Measurements from ENCODE around the gene EXOC7.

EXOC7 gene, protein sequence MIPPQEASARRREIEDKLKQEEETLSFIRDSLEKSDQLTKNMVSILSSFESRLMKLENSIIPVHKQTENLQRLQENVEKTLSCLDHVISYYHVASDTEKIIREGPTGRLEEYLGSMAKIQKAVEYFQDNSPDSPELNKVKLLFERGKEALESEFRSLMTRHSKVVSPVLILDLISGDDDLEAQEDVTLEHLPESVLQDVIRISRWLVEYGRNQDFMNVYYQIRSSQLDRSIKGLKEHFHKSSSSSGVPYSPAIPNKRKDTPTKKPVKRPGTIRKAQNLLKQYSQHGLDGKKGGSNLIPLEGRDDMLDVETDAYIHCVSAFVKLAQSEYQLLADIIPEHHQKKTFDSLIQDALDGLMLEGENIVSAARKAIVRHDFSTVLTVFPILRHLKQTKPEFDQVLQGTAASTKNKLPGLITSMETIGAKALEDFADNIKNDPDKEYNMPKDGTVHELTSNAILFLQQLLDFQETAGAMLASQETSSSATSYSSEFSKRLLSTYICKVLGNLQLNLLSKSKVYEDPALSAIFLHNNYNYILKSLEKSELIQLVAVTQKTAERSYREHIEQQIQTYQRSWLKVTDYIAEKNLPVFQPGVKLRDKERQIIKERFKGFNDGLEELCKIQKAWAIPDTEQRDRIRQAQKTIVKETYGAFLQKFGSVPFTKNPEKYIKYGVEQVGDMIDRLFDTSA

DNA sequence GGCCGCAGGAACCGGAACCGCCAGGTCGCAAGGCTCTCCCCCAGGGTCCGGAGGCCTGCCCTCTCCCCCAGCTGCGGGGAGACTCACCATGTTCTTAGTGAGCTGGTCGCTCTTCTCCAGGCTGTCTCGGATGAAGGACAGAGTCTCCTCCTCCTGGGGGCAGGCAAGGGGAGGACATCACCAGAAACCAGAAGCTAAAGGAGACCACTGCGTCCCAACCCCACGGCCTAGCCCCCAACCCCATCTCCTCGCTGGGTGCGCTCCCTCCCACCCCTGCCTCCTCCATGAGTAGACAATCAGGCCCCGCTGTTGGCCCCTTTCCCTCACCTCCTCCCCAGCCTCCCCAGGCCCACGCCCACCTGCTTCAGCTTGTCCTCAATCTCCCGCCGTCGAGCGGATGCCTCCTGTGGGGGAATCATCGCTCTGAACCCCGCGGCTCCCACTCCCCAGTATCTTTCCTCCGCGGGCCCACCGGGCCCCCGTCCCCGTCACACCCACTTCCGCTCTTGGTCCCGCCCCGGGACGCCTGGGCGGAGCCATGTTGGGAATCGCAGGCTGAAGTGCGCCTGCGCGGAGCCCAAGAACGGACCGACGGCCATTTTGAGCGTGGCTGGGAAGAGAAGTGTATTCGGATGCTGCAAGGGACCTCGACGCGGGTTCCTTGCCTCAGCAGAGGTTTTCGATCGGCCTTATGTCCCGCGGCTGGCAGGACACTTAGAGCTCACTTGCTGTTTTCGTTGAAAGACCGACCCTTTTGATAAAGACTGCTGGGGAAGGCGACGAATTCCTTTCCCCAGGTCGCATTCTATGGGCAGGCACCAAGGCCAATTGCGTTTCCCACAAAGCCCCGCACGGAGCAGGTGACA is at the start of gene EXOC7:
Gene EXOC7, minus strand, starts transcription at position 514 of the 866 bp plus-strand sequence. Its CDS starts 95 bp downstream, at position 419.
- peak; percentile 83 for DNase-seq (ENCODE audit: low read depth)

- DNase-seq (ENCODE audit: low read depth), result no peak
Observed at GRCh38 chr17:76153202-76153601, 49.6 kb upstream of the EXOC7 start.

DNA sequence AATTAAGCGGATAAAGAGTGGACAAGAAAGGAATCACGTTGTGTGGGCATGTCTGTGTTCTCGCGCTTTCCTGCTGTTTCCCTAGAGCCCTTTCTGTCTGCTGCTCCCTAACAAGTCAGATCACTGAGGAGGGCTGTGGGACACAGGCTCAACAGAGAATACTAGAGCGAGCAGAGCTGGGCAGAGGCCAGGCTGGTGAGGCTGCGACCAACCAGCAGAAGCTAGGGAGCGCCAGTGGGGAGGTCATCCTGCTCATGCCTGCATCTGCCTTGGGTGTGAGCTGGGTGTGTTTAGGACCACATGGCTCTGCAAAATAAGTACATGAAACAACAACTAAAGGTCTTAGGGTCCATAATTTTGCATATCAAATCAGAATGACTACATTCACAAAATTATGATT is 49.0 kb upstream of the EXOC7 start:
- DNase-seq (ENCODE audit: low read depth), result no peak

- no peak for DNase-seq (ENCODE audit: low read depth)
Observed at GRCh38 chr17:76151896-76152454, 48.4 kb upstream of the EXOC7 start.

- DNase-seq (ENCODE audit: low read depth), result no peak
Observed at GRCh38 chr17:76150712-76151622, 47.4 kb upstream of the EXOC7 start.

DNA sequence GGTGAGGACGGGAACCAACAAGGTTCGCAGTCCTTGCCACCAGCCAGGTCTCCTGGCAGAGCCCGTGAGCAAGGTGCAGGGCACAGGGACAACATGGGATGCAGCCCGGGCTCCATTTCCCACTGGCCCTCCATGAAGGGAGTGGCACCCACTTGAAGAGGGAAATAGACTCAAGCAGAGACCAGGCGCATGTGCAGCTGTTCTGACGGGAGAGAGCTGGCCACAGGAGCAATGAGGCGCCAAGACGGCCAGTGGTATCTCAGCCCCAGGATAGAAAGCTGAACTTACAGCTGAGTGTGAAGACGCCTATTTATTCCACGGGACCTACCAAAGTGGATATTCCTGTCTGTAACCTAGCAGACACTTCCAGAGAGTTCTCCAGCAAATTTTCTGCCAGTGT is 45.6 kb upstream of the EXOC7 start:
- no peak for DNase-seq (ENCODE audit: low read depth)

- no peak for DNase-seq (ENCODE audit: low read depth)
Observed at GRCh38 chr17:76148015-76148326, 44.4 kb upstream of the EXOC7 start.

DNA sequence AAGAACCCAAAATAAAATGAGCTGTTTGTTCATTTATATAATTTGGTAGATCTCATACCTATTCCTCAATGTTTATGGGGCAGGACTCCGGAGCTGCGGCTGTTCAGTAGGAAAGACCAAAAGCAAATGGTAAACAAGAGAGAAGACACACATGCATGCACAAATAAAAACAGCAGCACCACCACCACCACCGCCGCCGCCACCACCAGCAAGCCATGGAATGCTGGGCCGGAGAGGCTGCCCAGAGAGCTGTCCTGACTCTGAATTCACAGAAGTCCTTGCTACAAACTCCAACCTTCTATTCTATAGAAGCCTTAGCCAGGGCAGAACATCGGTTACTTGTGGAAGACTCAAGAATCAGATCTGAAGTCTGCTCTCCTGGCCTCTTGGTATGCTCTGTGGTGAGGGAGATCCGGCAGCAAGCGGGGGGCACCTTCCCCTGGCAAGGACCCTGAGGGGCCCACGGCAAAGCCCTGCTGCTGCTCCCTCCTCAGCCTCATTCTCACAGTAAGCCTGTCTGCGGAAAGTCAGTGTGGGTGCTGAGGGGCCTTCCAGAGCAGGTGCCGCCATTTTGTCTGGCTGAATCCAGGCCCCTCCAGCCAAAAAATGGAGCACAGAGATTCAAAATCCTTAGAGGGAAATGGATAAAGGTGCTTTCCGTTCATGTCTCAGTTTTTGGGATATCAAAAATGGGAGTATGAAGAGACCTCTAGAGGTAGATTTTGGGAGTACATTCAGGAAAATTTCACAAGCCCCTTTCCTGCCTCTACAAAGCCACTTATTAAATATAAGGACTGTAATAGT is 43.8 kb upstream of the EXOC7 start:
- DNase-seq (ENCODE audit: low read depth), result no peak

GRCh38 chr17:76146053-76146851 is 42.7 kb upstream of the EXOC7 start:
- DNase-seq (ENCODE audit: low read depth), result no peak

- DNase-seq (ENCODE audit: low read depth), result no peak
Observed at GRCh38 chr17:76145231-76146052, 41.9 kb upstream of the EXOC7 start.

DNA sequence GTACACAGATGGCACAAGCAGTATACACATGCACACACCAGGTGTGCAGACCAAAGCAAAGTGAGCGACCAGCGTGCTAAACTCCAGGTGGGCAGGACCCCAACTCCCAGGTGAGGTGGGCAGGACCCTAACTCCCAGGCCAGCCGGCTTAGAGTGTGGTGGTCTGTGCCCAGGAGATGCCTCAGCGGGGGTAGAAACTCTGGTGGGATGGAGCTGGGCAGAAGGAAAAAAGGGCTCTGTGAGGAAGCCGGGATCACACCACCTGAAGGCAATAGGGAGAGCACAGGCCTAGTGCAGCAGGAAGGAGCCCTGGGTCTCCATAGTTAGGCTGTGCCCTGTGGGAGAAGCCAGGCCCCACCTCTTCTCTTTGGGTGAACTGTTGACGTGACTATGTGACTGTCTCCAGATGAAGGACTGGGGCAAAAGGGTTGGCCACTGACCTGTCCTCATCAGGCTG is 39.0 kb upstream of the EXOC7 start:
- no peak for DNase-seq (ENCODE audit: low read depth)

- no peak for DNase-seq (ENCODE audit: low read depth)
Observed at GRCh38 chr17:76142039-76142584, 38.5 kb upstream of the EXOC7 start.

- DNase-seq (ENCODE audit: low read depth), result peak; percentile 84
Observed at GRCh38 chr17:76141212-76142038, 37.8 kb upstream of the EXOC7 start, which contains the start of gene FOXJ1. FOXJ1 (minus strand) TSS chr17:76141245; CDS start chr17:76140395, 850 bp downstream.

GRCh38 chr17:76140661-76141211 is 37.1 kb upstream of the EXOC7 start:
- no peak for DNase-seq (ENCODE audit: low read depth)

- no peak for DNase-seq (ENCODE audit: low read depth)
Observed at GRCh38 chr17:76139801-76140660, 36.4 kb upstream of the EXOC7 start.
